ENCODE measurements around the gene TCFL5. TPM values are rescaled to one million over a fixed set of nuclear protein-coding genes. Genes with fewer than 3 reads are reported as not detected.

TCFL5 gene
- total RNA-seq, 1 experiment from 2014 or later, result 15.1 TPM

GRCh38 chr20:62794007-62794724 is 67.5 kb downstream of the TCFL5 start:
- peaks cover 5% of the 10 kb centered on the region for H3K36me3 ChIP-seq (ENCODE audit: control insufficient read depth, insufficient read depth, low read length)
- POLR2A ChIA-PET, result interaction anchor here (0.5 to 1.2 kb wide), 34 partner anchors 9 to 1285 kb away, joined by 3 to 16 read pairs (median 4); partner anchors contain the start of genes GID8, LSM14B, OGFR and PPDPF
- peak; percentile 99 to 100 for DNase-seq
- H3K27me3 Mint-ChIP-seq (ENCODE audit: insufficient read depth, unreplicated experiment), result no peaks in the 10 kb centered on the region
- peaks cover 15% of the 10 kb centered on the region for H3K4me1 Mint-ChIP-seq (ENCODE audit: low read depth, unreplicated experiment)
- H3K27ac Mint-ChIP-seq (ENCODE audit: unreplicated experiment), result peak overlapping the region; percentile 85
- peaks cover 21% of the 10 kb centered on the region for H3K4me1 ChIP-seq
- BruUV-seq (replicated peaks), result no TSS peak
- intact Hi-C loops (cut with micrococcal nuclease; ENCODE audit: unreplicated experiment), result loop anchor here (1.0 to 10.0 kb wide), 5 partner anchors 12 to 489 kb away; partner anchors contain the start of gene ADRM1
- H3K4me3 Mint-ChIP-seq (ENCODE audit: unreplicated experiment), result peak overlapping the region; percentile 89
- peak overlapping the region; percentile 57 for H3K4me3 ChIP-seq (ENCODE audit: low read depth, low read length)
- no peaks in the 10 kb centered on the region for H3K9me3 Mint-ChIP-seq (ENCODE audit: unreplicated experiment)
- no peaks in the 10 kb centered on the region for H3K27me3 ChIP-seq (replicated peaks; ENCODE audit: control insufficient read depth, insufficient read depth, low read length)
- no peaks in the 10 kb centered on the region for H3K9me3 ChIP-seq
- no peak for TF ChIP-seq CTCF (IDR thresholded peaks at IDR 0.05; ENCODE audit: insufficient read depth in 1 of 2, low read depth in 1 of 2, low read length in 1 of 2, severe bottlenecking in 1 of 2, unreplicated experiment in 1 of 2)
- CTCF ChIA-PET, result interaction anchor here (0.5 to 3.5 kb wide), 62 partner anchors 8 to 730 kb away, joined by 3 to 57 read pairs (median 4); partner anchors contain the start of genes COL9A3, OGFR and SLCO4A1
- peaks cover 51% of the 10 kb centered on the region for H3K36me3 Mint-ChIP-seq (ENCODE audit: insufficient read depth, unreplicated experiment)

- Histone ChIP-seq H3K4me1 (peaks cover 21% of the 10 kb centered on the region), H3K36me3 (ENCODE audit: control insufficient read depth, insufficient read depth, low read length) (peaks cover 2% of the 10 kb centered on the region), H3K9me3 (no peaks in the 10 kb centered on the region), H3K27me3 (replicated peaks; ENCODE audit: control insufficient read depth, insufficient read depth, low read length) (no peaks in the 10 kb centered on the region), H3K4me3 (ENCODE audit: low read depth, low read length) (peak overlapping the region; percentile 27)
- BruUV-seq (replicated peaks), result no TSS peak
- Mint-ChIP-seq H3K4me3 (ENCODE audit: unreplicated experiment) (peak overlapping the region; percentile 89), H3K4me1 (ENCODE audit: low read depth, unreplicated experiment) (peaks cover 15% of the 10 kb centered on the region), H3K36me3 (ENCODE audit: insufficient read depth, unreplicated experiment) (peaks cover 47% of the 10 kb centered on the region), H3K9me3 (ENCODE audit: unreplicated experiment) (no peaks in the 10 kb centered on the region), H3K27ac (ENCODE audit: unreplicated experiment) (no peak overlapping the region), H3K27me3 (ENCODE audit: insufficient read depth, unreplicated experiment) (no peaks in the 10 kb centered on the region)
- peak in 1 of 2 experiments; percentile 5 for TF ChIP-seq CTCF (IDR thresholded peaks at IDR 0.05; ENCODE audit: insufficient read depth in 1 of 2, low read depth in 1 of 2, low read length in 1 of 2, severe bottlenecking in 1 of 2, unreplicated experiment in 1 of 2)
- ChIA-PET POLR2A (interaction anchor here (1.0 to 1.2 kb wide), 6 partner anchors 10 to 727 kb away, joined by 3 to 16 read pairs (median 8); partner anchors contain the start of genes PPDPF, SLCO4A1 and TCFL5), CTCF (interaction anchor here (0.6 to 3.5 kb wide), 31 partner anchors 8 to 500 kb away, joined by 3 to 57 read pairs (median 5); partner anchors contain the start of genes COL9A3 and OGFR)
- intact Hi-C loops (cut with micrococcal nuclease; ENCODE audit: unreplicated experiment), result loop anchor here (1.0 to 10.0 kb wide), 5 partner anchors 13 to 489 kb away; partner anchors contain the start of gene ADRM1
- DNase-seq, result no peak
These were observed 67.9 kb downstream of the TCFL5 start for GRCh38 chr20:62793757-62794006.

GRCh38 chr20:62792940-62793756 is 68.5 kb downstream of the TCFL5 start:
- BruUV-seq (replicated peaks), result no TSS peak
- CTCF ChIA-PET, result interaction anchor here (1.2 to 3.5 kb wide), 10 partner anchors 16 to 315 kb away, joined by 5 to 57 read pairs (median 14); partner anchors contain the start of gene NTSR1

More at GRCh38 chr20:62792940-62793756, 68.5 kb downstream of the TCFL5 start:
- Histone ChIP-seq H3K36me3 (ENCODE audit: control insufficient read depth, insufficient read depth, low read length) (no peaks in the 10 kb centered on the region; the same call in 1 of the 2 replicates), H3K27me3 (replicated peaks; ENCODE audit: control insufficient read depth, insufficient read depth, low read length) (no peaks in the 10 kb centered on the region), H3K4me3 (ENCODE audit: low read depth, low read length) (no peak overlapping the region), H3K4me1 (peaks cover 18% of the 10 kb centered on the region), H3K9me3 (no peaks in the 10 kb centered on the region)
- H3K36me3 Mint-ChIP-seq (ENCODE audit: insufficient read depth, unreplicated experiment), result peaks cover 41% of the 10 kb centered on the region
- intact Hi-C loops (cut with micrococcal nuclease; ENCODE audit: unreplicated experiment), result loop anchor here (5.0 to 10.0 kb wide), 3 partner anchors 66 to 488 kb away; partner anchors contain the start of gene ADRM1
- no peak for DNase-seq
- no peak overlapping the region for H3K27ac Mint-ChIP-seq (ENCODE audit: unreplicated experiment)
- H3K9me3 Mint-ChIP-seq (ENCODE audit: unreplicated experiment), result no peaks in the 10 kb centered on the region
- TF ChIP-seq CTCF (IDR thresholded peaks at IDR 0.05; ENCODE audit: insufficient read depth in 1 of 2, low read depth in 1 of 2, low read length in 1 of 2, severe bottlenecking in 1 of 2, unreplicated experiment in 1 of 2), result no peak
- peaks cover 10% of the 10 kb centered on the region for H3K4me1 Mint-ChIP-seq (ENCODE audit: low read depth, unreplicated experiment)
- POLR2A ChIA-PET, result no interaction called here
- peak overlapping the region; percentile 10 for H3K4me3 Mint-ChIP-seq (ENCODE audit: unreplicated experiment)
- no peaks in the 10 kb centered on the region for H3K27me3 Mint-ChIP-seq (ENCODE audit: insufficient read depth, unreplicated experiment)

Measured in Caco-2 (cell line).